ENCODE results near the gene DCBLD1.

DCBLD1 gene

DNA sequence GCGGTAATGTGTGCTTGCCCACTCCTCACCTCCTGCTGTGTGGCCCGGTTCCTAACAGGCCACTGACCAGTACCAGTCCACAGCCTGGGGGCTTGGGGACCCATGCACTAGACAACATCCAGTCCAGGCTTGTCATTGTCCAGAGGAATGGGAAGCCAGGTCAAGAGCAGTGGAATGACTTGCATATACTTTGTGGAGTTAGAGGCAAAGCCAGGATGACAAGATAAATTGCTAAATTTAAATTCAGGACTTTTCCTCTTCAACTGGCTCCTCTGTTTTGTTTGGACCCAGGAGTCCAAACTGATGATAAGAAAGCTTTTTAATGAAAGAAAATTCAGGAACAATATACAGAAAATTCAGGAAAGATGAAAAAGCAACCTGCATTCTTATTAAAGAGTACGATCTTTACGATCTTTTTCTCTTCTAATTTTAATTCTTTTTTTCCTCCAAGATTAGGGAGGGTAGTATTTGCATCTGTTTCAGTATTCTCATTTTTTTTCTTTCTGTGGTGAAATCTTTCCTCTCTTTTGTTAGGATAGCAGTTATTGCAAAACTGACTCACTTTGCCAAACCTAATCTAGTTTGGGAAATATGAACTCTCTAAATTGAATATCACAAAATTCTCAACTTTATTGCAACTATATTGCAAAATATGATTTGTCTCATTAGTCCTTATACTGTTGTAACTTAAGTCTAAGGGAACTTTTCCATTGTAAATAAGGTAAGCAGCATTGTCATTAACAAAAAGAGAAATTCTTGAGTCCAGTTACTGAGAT is 48.2 kb downstream of the DCBLD1 start:
- no peak for DNase-seq (ENCODE audit: low read depth in 2 of 2)

DNA sequence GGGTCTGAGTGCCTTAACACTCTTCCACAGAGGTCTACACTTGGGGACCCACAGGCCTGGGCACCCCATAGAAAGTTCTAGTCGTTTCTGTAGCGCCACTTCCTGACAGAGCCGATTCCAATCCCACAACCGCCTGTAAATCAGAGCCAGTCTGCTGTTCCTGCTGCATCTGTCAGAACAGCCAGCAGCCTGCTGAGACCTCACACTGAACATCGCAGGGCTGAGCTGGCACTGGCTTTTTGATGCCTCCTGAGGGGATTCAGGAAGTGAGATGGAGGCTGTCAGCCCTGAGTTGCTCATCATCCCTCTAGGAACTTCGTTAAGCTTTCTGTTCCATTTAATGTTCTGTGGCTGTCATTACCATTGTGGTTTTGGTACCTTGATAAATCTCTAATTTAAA is 48.9 kb downstream of the DCBLD1 start:
- no peak for DNase-seq (ENCODE audit: low read depth in 2 of 2)

DNA sequence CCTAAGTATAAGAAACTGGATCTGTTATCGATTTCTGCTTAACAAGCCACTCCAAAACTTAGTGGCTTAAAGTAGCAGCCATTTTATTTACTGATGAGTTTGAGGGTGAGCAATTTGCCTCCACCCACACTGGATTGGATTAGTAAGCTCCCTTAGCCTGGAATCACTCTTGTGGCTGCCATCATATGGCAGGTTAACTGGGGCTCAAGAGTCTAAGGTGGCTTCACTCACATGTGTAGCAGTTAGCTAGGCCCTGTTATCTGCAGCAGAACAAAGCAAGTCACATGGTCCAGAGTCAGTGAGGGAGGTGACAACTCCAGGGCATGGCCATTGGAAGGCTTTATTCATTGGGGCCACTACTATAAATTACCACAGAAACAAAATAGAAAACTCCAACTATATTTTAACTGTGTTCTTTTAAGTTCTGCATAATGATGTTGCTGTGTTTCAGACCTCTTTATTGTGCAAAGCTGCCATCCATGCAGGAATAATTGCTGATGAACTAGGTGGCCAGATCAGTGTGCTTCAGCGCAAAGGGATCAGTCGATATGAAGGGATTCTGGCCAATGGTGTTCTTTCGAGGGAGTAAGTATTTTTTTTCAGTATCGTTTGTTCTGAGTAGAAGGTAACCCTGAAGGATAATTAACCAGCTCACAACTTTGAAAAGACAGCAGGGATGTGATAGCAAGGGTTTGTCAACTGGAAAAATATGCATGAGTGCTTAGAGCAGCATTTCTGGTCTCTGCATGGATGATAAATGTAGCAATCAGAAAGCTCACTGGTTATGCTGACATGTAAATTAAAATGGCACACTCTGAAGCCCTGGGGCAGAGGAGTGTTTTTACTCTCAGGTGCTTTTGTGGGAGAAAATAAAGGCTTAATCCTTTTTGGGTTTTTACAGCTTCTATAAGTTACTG is 49.6 kb downstream of the DCBLD1 start:
- DNase-seq (ENCODE audit: low read depth in 2 of 2) = no peak

DNA sequence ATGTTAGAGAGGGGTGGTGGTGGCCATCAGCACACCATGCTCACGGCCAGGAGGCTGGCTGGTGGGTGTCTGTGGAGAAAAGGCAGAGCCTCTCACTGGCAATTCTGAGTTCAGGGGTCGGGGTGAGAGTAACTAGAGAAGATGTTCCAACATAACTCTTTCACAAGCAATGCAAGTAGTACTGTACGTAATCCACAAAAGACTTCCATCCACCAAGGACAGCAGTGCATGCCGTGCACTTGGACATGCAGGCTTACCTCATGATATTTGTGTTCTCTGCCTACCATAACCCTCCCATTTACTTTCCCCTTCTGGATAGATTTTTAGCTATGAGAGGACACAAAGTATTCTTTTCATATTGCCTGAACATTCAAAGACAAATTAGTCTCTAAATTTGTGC is 51.3 kb downstream of the DCBLD1 start:
- no peak for DNase-seq (ENCODE audit: low read depth in 2 of 2)

DNA sequence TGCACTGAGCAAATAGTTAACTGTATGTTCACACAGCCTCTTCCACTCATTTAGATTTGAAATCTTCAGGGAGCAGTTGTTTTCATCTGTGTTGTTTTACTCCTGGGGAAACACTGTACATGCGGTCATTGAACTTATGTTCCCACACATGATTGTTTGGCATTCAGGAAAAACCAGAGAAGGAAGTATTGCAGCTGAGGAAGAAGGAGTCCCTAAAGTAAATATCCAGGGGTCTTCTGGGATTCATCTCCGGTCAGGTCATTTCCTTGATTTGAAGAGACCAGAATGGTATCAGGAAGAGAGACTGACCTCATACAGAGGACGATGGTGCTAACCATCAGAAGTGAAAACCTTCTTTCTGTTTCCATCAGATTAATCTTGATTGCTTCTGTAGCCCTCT is 52.5 kb downstream of the DCBLD1 start:
- DNase-seq (ENCODE audit: low read depth in 2 of 2) = no peak

DNA sequence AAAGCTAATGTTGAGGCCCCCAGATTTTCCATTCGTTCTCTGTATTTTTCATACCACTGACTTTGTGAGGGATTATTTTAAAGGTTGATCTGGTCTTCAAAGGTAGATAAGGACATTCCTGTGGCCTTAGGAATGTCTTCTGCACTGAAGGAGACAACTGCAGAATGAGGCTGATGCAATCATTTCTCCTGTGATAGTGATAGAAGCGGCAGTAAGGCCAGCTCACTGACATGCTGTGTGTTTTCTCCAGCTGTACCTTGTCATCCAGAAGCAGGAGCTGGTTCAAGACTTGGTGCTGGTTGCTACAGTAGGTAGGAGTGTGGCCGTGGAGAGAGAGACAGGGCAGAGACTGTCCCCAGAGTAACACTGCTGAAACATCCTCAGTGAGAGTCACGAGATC is 53.8 kb downstream of the DCBLD1 start:
- DNase-seq (ENCODE audit: low read depth in 2 of 2) = no peak

DNA sequence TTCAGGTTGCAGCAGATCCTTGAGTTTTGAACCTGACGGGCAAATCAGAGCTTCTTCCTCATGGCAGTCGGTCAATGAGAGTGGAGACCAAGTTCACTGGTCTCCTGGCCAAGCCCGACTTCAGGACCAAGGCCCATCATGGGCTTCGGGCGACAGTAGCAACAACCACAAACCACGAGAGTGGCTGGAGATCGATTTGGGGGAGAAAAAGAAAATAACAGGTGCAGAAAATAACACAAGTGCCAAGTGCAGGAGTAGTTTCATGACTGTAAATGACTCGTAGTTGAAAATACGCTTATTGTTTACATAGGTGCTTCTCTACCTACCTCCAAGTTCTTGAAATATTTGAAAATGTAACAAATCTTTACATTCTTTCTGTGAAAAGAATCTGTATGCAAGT is 56.1 kb downstream of the DCBLD1 start:
- no peak for DNase-seq (ENCODE audit: low read depth in 2 of 2)

DNA sequence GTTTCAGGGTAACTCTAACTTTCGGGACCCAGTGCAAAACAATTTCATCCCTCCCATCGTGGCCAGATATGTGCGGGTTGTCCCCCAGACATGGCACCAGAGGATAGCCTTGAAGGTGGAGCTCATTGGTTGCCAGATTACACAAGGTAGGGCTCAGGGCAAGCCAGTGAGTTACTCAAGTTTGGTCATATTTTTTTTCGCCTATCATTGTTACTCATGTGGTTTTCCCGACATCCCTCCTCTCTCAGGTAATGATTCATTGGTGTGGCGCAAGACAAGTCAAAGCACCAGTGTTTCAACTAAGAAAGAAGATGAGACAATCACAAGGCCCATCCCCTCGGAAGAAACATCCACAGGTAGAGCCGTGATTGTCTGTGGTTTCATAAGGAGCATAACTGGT is 58.2 kb downstream of the DCBLD1 start:
- no peak for DNase-seq (ENCODE audit: low read depth in 2 of 2)

DNA sequence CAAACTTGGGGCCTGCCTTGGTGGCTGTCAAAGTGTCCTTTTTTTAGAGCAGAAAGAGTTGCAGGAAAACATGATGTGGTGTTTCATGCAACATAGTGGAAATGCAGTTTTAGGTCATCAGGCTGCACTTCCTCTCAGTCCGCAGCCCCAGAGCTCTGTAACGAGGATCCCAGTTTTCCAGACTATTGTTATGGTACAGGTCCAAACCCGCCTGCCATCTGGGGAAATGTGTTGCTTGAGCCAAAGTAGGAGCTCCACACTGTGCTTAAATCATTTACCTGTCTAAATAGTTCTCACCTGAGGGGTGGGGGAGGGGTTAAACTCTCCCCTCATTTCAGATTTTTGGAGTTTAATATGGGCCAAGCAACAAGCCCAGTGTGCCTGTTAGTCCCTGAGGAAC is 60.0 kb downstream of the DCBLD1 start:
- DNase-seq (ENCODE audit: low read depth in 2 of 2) = no peak

DNA sequence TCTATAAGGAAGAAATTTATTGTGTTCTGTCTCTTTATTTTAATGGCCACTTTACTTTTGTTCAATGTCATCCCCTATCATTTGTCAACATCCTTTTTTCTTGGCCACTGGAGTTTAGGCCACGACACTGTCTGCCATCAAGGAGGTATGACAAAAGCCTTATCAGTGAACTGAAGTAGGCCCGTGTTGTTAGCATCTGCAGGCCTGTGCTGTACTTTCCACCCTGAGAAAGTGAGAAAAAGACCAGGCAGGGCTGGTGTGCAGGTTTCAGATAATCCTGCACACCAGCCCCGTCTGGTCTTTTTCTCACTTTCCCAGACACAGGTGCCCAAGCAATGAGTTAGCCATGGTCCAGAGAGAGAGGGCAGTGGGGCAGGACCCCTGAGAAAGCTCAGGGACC is 62.2 kb downstream of the DCBLD1 start:
- no peak for DNase-seq (ENCODE audit: low read depth in 2 of 2)

DNA sequence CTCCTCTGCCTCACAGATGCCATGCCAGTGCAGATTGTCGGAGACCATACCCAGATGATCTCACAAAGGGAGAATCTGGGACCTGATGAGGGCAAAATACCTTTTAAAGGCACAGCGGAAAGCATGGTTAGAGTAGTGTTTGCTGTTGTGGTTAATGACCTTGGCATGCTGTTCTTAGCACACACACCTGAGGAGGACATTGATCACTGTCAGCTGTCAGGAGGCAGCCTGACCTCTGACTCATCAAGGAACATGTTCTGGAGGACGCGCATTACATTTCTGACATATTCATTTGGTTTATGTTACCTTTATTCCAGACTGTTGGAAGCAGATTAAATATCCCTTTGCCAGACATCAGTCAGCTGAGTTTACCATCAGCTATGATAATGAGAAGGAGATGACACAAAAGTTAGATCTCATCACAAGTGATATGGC is 62.7 kb downstream of the DCBLD1 start:
- DNase-seq (ENCODE audit: low read depth in 2 of 2) = no peak

DNA sequence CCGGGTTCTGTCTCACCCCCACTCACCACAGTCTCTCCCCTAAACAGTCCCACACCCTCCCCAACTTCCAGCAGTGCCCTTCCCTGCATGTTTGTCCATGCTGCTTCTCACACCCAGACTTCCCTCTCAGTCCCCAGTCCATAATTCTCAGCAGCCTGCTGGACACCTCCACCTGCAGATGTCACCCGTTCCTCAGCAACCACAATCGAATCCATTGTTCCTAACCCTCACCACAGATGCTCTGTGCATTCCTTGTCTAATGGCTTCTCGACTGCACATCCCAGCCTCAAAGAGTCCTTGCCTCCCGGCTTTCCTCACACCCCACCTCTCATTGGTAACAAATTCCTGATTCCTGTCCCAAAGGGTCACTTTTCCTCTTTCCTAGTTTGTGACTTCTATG is 64.2 kb downstream of the DCBLD1 start:
- DNase-seq (ENCODE audit: low read depth in 2 of 2) = no peak

DNA sequence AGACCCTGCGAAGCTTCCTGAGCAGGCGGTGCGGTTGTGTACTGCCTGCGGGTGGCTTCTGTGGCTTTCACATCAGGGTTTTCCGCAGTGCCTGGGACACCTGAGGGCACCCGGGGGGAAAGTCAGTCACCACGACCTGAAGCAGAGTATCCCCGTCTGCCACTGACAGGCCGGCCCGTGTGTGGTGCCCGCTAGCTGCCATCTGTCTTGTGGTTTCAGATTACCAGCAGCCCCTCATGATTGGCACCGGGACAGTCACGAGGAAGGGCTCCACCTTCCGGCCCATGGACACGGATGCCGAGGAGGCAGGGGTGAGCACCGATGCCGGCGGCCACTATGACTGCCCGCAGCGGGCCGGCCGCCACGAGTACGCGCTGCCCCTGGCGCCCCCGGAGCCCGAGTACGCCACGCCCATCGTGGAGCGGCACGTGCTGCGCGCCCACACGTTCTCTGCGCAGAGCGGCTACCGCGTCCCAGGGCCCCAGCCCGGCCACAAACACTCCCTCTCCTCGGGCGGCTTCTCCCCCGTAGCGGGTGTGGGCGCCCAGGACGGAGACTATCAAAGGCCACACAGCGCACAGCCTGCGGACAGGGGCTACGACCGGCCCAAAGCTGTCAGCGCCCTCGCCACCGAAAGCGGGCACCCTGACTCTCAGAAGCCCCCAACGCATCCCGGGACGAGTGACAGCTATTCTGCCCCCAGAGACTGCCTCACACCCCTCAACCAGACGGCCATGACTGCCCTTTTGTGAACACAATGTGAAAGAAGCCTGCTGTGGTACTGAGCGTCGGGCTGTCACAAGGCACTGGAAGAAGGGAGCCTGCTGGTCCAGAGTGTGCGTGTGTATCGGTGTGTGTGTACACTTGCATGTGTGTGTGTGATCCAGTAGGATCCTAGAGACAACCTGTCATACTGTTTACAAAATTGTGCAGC is 65.5 kb downstream of the DCBLD1 start:
- peak in 1 of 2 donors; percentile 10 for DNase-seq (ENCODE audit: low read depth in 2 of 2)

DNA sequence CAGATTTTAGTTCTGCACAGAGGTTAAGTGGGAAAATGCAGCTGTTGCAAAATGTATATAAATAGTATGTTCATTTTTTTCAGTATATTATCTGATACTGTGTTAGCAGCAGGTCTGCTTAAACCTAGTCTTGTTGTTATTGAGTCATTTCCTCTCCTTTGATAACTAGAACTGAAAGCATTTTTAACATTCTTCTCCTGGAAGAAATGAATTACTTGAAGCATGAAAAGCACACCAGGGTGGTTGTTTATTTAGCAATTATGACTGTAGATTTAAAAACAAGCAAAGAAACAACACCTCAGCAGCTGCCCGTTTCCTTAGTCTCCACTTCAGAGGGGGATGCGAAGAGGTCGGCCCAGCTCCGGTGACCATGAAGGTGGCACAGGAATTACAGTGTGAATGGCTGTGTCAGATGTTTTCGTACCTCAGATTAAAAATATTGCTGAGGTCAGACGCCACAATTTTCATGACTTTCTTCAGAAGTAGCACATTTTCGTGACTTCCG is 66.4 kb downstream of the DCBLD1 start:
- no peak for DNase-seq (ENCODE audit: low read depth in 2 of 2)

DNA sequence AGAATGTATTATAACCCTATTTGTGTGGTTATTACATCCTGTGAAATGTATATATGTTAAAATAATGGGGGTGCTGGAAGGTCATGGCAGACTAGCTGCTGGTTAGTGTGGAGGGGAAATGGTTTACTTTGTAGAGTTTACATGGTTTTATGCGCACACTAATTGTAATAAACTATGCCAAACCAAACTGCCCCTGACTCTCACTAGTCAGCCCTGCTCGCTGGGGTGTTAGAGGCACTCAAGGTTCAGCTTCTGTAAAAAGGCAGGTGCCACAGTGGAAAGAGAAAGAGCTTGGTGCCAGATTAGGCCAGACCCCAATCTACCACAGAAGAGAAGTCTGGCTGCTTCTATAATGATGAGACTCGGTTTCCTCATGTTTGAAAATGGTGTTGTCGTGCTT is 67.1 kb downstream of the DCBLD1 start:
- DNase-seq (ENCODE audit: low read depth in 2 of 2) = peak in 1 of 2 donors; percentile 11

DNA sequence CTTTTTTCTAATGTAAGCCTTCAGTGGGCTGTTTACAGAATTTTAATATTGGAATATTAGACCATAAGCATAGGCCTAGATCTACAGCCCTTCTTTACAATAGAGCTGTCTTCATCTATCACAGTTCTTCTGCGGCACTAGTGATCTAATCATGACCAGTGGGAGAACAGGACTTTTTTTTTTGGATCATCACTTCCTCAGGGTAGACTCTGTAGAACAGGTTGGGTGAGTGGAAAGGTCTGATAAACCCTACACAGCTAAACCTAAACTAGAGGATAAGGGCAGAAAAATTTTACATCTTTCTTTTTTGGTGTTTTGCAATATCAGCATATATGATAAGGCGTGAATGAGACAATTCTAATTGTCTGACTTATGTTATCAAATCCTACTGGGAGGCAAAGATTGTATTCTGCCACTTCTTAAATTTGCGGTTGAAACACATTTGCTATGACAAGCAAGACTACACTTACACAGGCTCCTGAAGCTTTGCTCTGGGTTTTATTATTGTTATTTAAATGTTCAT is 67.7 kb downstream of the DCBLD1 start:
- no peak for DNase-seq (ENCODE audit: low read depth in 2 of 2)

DNA sequence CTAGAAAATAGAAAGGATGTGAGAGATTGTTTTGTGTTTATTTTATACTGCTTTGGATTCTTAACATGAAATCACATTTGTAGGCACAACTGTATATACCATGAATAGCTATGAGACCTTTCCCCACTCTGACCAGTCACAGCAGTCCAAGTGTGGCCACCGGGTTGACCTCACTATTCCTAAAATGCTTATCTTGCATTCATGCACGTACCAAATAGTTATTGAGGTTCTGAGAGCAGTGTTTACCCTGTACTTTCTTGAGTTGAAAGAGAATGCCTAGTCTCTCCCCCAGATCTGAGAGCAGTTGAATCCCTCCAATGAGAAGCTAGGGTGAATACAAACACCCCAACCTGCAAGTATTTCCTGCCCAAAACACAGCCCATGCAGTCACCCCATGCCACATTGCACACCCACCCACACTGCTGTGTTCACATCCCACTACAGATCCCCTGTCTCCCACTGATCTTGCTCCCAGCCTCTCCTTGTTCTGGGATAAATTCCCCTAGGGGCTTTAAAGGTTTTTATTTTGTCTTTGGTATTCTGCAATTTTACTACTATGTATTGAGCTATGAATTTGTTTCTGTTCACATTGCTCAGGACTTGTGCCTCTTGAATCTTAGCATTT is 68.3 kb downstream of the DCBLD1 start:
- DNase-seq (ENCODE audit: low read depth in 2 of 2) = no peak

DNA sequence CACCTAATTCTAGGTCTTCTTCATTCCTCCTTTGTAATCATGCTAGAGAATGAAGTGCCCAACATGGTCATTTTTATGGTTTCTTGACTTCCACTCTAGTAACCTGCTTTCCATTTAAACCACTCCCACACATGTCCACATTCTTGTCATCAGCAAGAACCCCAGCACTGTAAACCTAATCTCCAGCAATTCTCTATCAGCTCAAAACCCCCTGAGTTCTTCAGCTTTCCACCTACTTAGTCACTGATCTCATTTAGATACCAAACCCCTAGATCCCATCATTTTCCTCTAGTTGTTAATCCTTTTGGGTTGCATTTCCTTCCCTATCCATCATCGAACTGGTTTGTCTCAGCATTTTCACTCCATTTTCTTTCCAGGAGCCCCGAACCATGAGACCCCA is 70.1 kb downstream of the DCBLD1 start:
- DNase-seq (ENCODE audit: low read depth in 2 of 2) = no peak

DNA sequence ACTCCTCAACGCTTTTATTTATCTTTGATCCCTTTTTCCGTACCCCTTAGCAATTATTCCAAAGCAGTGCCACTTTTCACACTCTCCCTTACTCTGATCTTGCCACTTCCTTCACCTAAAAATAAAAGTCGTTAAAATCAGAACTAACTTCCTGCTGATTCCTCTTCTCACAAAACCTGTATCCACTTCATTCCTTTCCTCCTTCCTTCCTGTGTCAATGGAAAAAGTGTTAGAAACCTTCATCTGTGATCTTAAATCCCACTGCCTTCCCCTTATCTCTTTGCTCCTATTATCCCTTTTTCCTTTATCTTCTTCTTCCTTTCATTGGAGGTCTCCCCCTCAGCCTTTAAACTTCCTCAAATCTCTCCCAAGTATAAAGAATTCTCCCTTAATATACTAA is 70.7 kb downstream of the DCBLD1 start:
- DNase-seq (ENCODE audit: low read depth in 2 of 2) = no peak

DNA sequence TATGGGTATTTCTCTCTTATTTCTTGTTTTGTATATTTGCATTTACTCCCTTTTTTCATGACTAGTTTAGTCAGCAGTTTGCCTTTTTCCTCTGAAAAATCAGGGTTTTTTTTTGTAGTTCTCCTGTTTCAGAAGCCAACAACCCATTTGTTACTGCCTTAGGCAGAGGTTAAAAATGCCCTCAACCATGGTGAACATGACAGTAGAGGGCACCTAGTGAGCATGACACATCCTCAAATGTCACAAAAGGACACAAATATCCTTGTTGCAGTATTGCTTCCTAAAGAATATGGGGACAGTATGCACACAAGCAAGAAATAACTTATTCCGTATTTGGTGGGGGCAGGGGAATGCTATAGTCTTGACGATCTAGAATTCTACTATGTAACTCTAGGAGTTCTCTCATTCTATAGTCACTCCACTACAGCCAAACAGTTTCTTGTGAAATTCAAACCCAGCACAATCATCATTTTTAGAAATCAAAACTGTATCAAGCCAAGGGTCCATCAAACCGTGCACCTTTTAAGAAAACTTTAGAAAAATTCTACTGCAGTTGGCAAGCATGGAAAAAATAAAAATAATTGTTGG is 72.9 kb downstream of the DCBLD1 start:
- no peak for DNase-seq (ENCODE audit: low read depth in 2 of 2)

Measured in stimulated activated CD8-positive, alpha-beta memory T cell treated with anti-CD3 and anti-CD28 coated beads, Interleukin-7, amount 100 ng/mL, for 1 hour (primary cell).